GM12891 (cell line): Measurements from ENCODE around the gene NBPF1.
"Not testable (repeated sequence)": the region's sequence is repeated elsewhere in the genome, so short reads cannot be mapped to it uniquely, and the experiment has no call there.

ENCODE experiments used
- DNase-seq: peaks from one replicate; pipeline ENCODE4 v3.0.0; 2011; ENCODE audit warnings: low spot score; ENCODE audit not compliant: insufficient read length
- FAIRE-seq: peaks from 2 replicates; lab custom pipeline; 2011; peaks lifted over from hg19 to GRCh38; lab: Jason Lieb, UNC
- PAX5 ChIP-seq: IDR thresholded peaks from 2 replicates; pipeline ENCODE4 v1.6.1; 2011; ENCODE audit warnings: low read length, moderate library complexity, mild to moderate bottlenecking; ENCODE audit not compliant: insufficient read depth, severe bottlenecking
- POLR2A ChIP-seq: IDR thresholded peaks from 2 replicates; pipeline ENCODE4 v1.6.1; 2011; ENCODE audit warnings: low read depth, low read length, control low read depth
- POLR2AphosphoS5 ChIP-seq: IDR thresholded peaks from 2 replicates; pipeline ENCODE4 v1.6.1; 2011; ENCODE audit warnings: low read depth, low read length, control low read depth
- POU2F2 ChIP-seq: IDR thresholded peaks from 2 replicates; pipeline ENCODE4 v1.6.1; 2011; ENCODE audit warnings: low read depth, mild to moderate bottlenecking, control low read depth, low read length, moderate library complexity
- SPI1 ChIP-seq: IDR thresholded peaks from 2 replicates; pipeline ENCODE4 v1.6.1; 2011; ENCODE audit warnings: low read depth, low read length, control low read depth
- TAF1 ChIP-seq: IDR thresholded peaks from 2 replicates; pipeline ENCODE4 v1.6.1; 2011; ENCODE audit warnings: low read depth, low read length, control low read depth

Gene NBPF1

DNA sequence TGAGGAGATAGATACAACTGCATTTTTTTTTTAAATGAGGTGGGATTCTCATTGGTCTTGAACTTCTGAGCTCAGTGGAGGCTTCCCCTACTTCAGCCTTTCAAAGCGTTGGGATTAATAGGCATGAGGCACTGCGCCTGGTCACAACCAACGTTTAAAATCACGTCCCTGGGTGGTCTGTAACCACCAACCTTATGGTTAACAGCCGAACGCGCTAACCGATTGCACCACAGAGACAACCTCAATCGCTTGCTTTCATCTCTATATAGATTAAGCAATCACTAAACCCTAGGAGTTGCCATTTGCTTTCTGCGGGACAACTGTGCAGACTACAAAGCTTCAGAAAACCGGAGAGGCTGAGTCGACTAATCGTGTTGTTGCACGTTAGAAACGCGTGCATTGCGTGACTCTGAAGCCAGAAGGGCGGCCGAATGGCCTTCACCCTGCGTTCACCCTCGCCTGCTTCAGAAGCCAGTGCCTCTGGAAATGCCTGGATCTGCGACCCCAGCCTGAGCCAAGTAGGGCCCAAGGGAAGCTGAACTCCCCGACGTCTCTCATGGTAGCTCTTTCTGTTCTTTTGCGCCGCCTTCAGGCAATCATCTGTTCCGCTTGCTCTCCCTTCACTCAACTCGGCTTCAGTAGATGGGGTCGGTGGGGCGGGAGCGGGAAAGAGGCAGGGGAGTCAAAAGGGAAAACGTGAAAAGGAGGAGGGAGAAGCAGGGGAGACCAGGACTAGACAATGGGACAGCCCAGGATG, 81.0 kb downstream of the NBPF1 start:
- DNase-seq, FAIRE-seq: not testable (repeated sequence)

DNA sequence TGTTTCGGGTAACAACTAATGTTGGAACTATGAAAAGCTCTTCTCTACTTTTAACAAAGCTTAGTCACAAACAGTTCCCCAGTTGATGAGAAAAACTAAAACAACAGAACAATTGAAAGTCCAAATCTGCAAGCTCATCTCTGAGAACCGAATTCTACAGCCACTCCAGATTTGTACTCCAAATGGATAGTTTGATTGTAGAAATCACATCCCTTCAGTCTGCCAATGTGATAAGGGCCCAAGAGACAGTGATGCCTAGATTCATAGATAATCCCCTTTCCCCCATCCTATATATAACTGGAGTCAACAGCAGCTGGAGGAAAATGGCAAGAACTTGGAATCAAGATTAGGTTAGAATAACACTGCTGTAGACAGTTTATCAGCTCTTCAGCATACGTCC, 85.0 kb downstream of the NBPF1 start:
- DNase-seq, FAIRE-seq: not testable (repeated sequence)

DNA sequence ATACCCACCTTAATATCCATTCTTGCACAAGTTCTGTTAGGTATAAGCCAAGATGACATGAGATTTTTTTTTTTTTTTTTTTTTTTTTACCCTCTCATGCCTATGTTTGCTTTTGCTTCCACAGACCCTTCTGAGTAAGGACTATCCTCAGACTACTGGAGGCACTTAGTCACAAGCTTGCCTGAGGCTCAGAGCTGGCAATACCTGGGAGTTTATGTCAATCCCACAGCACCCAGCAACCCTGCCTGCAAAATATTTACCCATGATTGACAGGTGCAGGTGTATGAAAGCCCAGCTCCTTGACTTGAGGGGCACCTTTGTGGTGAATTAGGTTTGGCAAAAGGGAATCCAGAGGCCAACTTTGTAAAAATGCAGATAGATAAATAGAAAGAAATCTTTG, 87.6 kb downstream of the NBPF1 start:
- not testable (repeated sequence) for DNase-seq

DNA sequence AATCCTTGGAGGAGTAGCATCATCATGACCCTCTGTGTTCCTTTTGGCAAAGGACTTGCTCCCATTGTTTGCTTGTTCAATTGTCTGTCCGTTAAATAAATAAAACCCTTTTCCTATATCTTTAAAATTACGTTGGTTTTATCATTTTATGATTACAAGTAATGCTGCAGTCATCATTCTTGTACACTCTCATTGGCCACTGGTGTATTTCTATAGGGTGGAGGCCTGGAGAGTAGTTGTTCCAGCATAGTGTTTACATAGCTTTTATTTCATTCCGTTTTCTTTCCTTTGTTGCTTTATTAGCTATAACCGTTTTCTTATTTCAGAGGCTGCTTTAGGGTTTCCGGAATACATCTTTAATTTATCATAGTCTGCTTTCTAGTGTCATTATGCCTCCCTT, 91.7 kb downstream of the NBPF1 start:
- not testable (repeated sequence) for FAIRE-seq, DNase-seq

More for the DNA sequence above, 87.6 kb downstream of the NBPF1 start:
- FAIRE-seq, result not testable (repeated sequence)

DNA sequence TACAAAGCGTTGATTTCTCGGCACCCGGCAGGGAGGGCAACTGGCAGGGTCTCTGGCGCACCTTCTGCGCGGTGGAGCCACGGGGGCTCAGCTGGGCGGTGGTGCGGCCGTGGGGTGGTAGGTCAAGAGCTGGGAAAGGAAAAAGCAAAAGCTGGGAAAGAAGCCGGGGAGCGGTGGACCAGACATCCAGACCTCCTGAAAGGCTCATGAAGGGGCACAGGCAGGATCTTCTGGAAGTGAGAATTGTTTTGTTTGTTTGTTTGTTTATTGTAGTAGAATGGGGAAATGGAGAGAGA, 92.1 kb downstream of the NBPF1 start:
- DNase-seq (no peak), FAIRE-seq (no peak)
- TF ChIP-seq POLR2A (no peak), PAX5 (no peak), TAF1 (no peak), SPI1 (no peak), POLR2AphosphoS5 (no peak), POU2F2 (no peak)

- not testable (repeated sequence) for DNase-seq, FAIRE-seq
Measured at GRCh38 chr1:16520435-16521287, 92.7 kb downstream of the NBPF1 start.

- DNase-seq, FAIRE-seq: not testable (repeated sequence)
Measured at GRCh38 chr1:16519255-16519951, 94.0 kb downstream of the NBPF1 start.

DNA sequence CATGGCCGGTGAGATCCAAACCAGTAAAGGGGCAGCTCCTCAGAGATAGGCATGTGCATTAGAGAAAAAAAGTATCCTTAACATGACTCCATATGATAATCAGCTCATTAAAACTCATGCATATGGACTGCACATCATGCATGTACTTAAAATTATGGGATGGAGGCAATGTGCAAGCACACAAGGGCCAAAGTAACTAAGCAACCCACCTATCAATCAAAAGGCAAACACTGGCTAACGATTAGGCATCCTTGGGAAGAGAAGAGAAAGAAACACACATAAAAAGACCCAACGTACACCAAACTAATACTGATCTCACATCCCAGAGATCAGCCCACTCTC, 94.5 kb downstream of the NBPF1 start:
- not testable (repeated sequence) for FAIRE-seq, DNase-seq

- not testable (repeated sequence) for DNase-seq, FAIRE-seq
Measured at GRCh38 chr1:16516694-16517410, 96.5 kb downstream of the NBPF1 start.

DNA sequence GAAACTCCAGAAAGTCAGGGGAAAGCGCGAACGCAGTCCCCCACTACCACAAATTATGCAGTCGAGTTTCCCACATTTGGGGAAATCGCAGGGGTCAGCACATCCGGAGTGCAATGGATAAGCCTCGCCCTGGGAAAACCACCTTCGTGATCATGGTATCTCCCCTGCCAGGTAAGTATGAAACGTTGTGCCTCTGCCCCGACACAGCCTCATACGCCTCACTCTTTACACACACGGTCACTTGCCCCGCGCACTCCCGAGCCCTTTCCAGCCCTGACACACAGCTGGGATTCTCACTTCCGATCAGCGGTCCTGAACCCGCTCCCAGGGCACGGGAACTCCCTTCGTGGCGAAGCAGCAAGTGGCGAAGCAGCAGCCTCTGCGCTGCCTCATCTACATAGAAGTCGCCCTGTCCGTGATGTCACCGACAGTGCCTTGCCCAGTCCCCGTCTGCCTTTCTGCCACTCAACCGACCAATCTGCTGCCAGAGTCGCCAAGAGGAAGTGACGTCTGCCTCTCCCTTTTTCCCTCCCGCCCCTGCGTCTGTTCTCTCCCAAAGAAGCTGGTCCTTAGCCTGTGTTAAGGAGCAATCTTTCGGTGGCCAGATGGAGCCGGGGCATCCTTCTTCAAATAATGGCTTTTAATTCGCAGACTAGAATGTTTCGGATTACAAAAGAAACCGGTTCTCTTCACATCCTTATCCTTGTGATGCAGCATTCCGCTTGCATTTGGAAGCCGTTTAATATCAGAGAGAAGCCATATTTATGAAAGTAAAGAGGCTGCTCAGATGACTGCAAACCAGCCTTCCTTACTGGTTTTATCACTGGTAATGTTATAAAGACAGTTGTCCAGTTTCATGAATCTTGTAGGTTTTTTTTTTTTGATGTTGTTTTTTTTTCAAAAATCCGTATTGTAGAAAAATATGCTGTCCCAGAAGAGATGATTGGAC, 99.0 kb downstream of the NBPF1 start, which contains the start of gene RNU1-1:
Gene RNU1-1 (minus strand): TSS at position 179 of the 949 bp plus-strand sequence.
- peak; percentile 26; the same call in 1 of the 2 replicates for TF ChIP-seq TAF1
- peak; percentile 57 for TF ChIP-seq POU2F2
- TF ChIP-seq POLR2AphosphoS5, result peak; percentile 72
- 0 out of 2 replicates have a peak, but pooled peaks have one; percentile 11 for TF ChIP-seq POLR2A
- FAIRE-seq, DNase-seq: not testable (repeated sequence)
